ENCODE measurements around the gene TAGLN.

TAGLN gene

GRCh38 chr11:117199053-117199915 lies at the start of gene TAGLN:
Gene TAGLN, plus strand, starts transcription at chr11:117199370. Its CDS starts 3,644 bp downstream, at chr11:117203014.
- Histone ChIP-seq H3K4me1 (ENCODE audit: insufficient read depth, low read length, poor library complexity, severe bottlenecking) (no peaks in the 10 kb centered on the region), H2AFZ (ENCODE audit: low read length) (no peak within 1 kb of the TSS), H3K4me2 (ENCODE audit: low read depth, low read length, poor library complexity, severe bottlenecking) (no peak within 1 kb of the TSS), H3K27me3 (ENCODE audit: insufficient read depth, low read length, poor library complexity, severe bottlenecking) (no peaks in the 10 kb centered on the region), H3F3A (ENCODE audit: low read depth) (no peaks in the 10 kb centered on the region), H3K79me2 (ENCODE audit: insufficient read depth, low read length) (no peaks in the 10 kb centered on the region), H3K36me3 (ENCODE audit: insufficient read depth, low read length) (no peaks in the 10 kb centered on the region), H3K4me3 (ENCODE audit: low read length, poor library complexity, severe bottlenecking) (no peak within 1 kb of the TSS), H3K9me3 (ENCODE audit: insufficient read depth, low read depth, low read length) (no peaks in the 10 kb centered on the region), H3K9ac (ENCODE audit: low read depth, low read length, poor library complexity, severe bottlenecking) (no peak within 1 kb of the TSS), H3K9me2 (replicated peaks; ENCODE audit: low read depth, low read length) (no peaks in the 10 kb centered on the region), H4K20me1 (ENCODE audit: insufficient read depth, low read length, poor library complexity, severe bottlenecking) (no peaks in the 10 kb centered on the region)
- TF ChIP-seq EZH2phosphoT487 (IDR thresholded peaks at IDR 0.05; ENCODE audit: borderline replicate concordance) (no peak), CTCF (conservative IDR thresholded peaks at IDR 0.05; ENCODE audit: low read length) (no peak)

- TF ChIP-seq CTCF (conservative IDR thresholded peaks at IDR 0.05; ENCODE audit: low read length) (no peak), EZH2phosphoT487 (IDR thresholded peaks at IDR 0.05; ENCODE audit: borderline replicate concordance) (no peak)
- no peaks in the 10 kb centered on the region for H3K9me3 ChIP-seq (ENCODE audit: insufficient read depth, low read depth, low read length)
- H3K4me3 ChIP-seq (ENCODE audit: low read length, poor library complexity, severe bottlenecking), result no peak overlapping the region
- peaks cover 98% of the 10 kb centered on the region for H4K20me1 ChIP-seq (ENCODE audit: insufficient read depth, low read length, poor library complexity, severe bottlenecking)
- H3F3A ChIP-seq (ENCODE audit: low read depth), result no peaks in the 10 kb centered on the region
- H3K9ac ChIP-seq (ENCODE audit: low read depth, low read length, poor library complexity, severe bottlenecking), result no peak overlapping the region
- no peaks in the 10 kb centered on the region for H3K9me2 ChIP-seq (replicated peaks; ENCODE audit: low read depth, low read length)
- peaks cover 35% of the 10 kb centered on the region; the same call in 1 of the 2 replicates for H3K36me3 ChIP-seq (ENCODE audit: insufficient read depth, low read length)
- H3K4me1 ChIP-seq (ENCODE audit: insufficient read depth, low read length, poor library complexity, severe bottlenecking), result peaks cover 22% of the 10 kb centered on the region
- H3K4me2 ChIP-seq (ENCODE audit: low read depth, low read length, poor library complexity, severe bottlenecking), result peak overlapping the region; percentile 13
- H3K79me2 ChIP-seq (ENCODE audit: insufficient read depth, low read length), result peaks cover 99% of the 10 kb centered on the region
- H3K27me3 ChIP-seq (ENCODE audit: insufficient read depth, low read length, poor library complexity, severe bottlenecking), result no peaks in the 10 kb centered on the region
- no peak overlapping the region for H2AFZ ChIP-seq (ENCODE audit: low read length)
Observed at GRCh38 chr11:117152066-117152465, 47.1 kb upstream of the TAGLN start.

GRCh38 chr11:117154468-117154867 lies 44.7 kb upstream of the TAGLN start:
- Histone ChIP-seq H3K36me3 (ENCODE audit: insufficient read depth, low read length) (peaks cover 52% of the 10 kb centered on the region), H3K79me2 (ENCODE audit: insufficient read depth, low read length) (peaks cover 99% of the 10 kb centered on the region)

More at GRCh38 chr11:117154468-117154867, 44.7 kb upstream of the TAGLN start:
- Histone ChIP-seq H2AFZ (ENCODE audit: low read length) (no peak overlapping the region), H3K4me1 (ENCODE audit: insufficient read depth, low read length, poor library complexity, severe bottlenecking) (peaks cover 14% of the 10 kb centered on the region), H3K4me3 (ENCODE audit: low read length, poor library complexity, severe bottlenecking) (no peak overlapping the region), H3K9ac (ENCODE audit: low read depth, low read length, poor library complexity, severe bottlenecking) (no peak overlapping the region), H3K27me3 (ENCODE audit: insufficient read depth, low read length, poor library complexity, severe bottlenecking) (no peaks in the 10 kb centered on the region), H3F3A (ENCODE audit: low read depth) (no peaks in the 10 kb centered on the region), H4K20me1 (ENCODE audit: insufficient read depth, low read length, poor library complexity, severe bottlenecking) (peaks cover 98% of the 10 kb centered on the region), H3K9me2 (replicated peaks; ENCODE audit: low read depth, low read length) (no peaks in the 10 kb centered on the region), H3K9me3 (ENCODE audit: insufficient read depth, low read depth, low read length) (no peaks in the 10 kb centered on the region), H3K4me2 (ENCODE audit: low read depth, low read length, poor library complexity, severe bottlenecking) (no peak overlapping the region)
- TF ChIP-seq EZH2phosphoT487 (IDR thresholded peaks at IDR 0.05; ENCODE audit: borderline replicate concordance), result no peak
- TF ChIP-seq CTCF (conservative IDR thresholded peaks at IDR 0.05; ENCODE audit: low read length), result no peak
